ENCODE data around the gene L2HGDH. TPM values are rescaled to one million over a fixed set of nuclear protein-coding genes. Genes with fewer than 3 reads are reported as not detected.
"Not testable (repeated sequence)": the region's sequence is repeated elsewhere in the genome, so short reads cannot be mapped to it uniquely, and the experiment has no call there.

Gene L2HGDH
- total RNA-seq, 4 donors from 2014 or later: 8.9 to 18.2 (median 11.6) TPM

GRCh38 chr14:50319293-50319692 is 7.3 kb upstream of the L2HGDH start:
- no peak for DNase-seq (ENCODE audit: low spot score in 2 of 2)
- intact Hi-C loops (cut with DNase I; ENCODE audit: low total_unique reads): no loop called here
- WGBS, 2 donors: 85 to 92% methylated on average over 1 of the region's 1 CpG
- TF ChIP-seq CTCF (IDR thresholded peaks at IDR 0.05) (no peak), POLR2A (IDR thresholded peaks at IDR 0.05) (no peak)
- no peak overlapping the region for H3K4me3 ChIP-seq (ENCODE audit: low read depth, poor library complexity, severe bottlenecking)

- TF ChIP-seq POLR2A (IDR thresholded peaks at IDR 0.05) (no peak), CTCF (IDR thresholded peaks at IDR 0.05) (no peak)
- no peak overlapping the region for H3K4me3 ChIP-seq (ENCODE audit: low read depth, poor library complexity, severe bottlenecking)
- intact Hi-C loops (cut with DNase I; ENCODE audit: low total_unique reads): no loop called here
- WGBS, 2 donors: 40 to 44% methylated on average over 4 of the region's 4 CpGs
- DNase-seq (ENCODE audit: low spot score in 2 of 2): no peak
These were observed 6.1 kb upstream of the L2HGDH start for GRCh38 chr14:50318031-50318626.

- DNase-seq (ENCODE audit: low spot score in 2 of 2); intact Hi-C loops (cut with DNase I; ENCODE audit: low total_unique reads); H3K4me3 ChIP-seq (ENCODE audit: low read depth, poor library complexity, severe bottlenecking): not testable (repeated sequence)
- WGBS, 2 donors: 95 to 99% methylated on average over 3 of the region's 3 CpGs
These were observed 2.1 kb upstream of the L2HGDH start for GRCh38 chr14:50314098-50314497.

GRCh38 chr14:50312734-50313054 is 665 bp upstream of the L2HGDH start:
- 1 to 3% methylated on average over 18 of the region's 18 CpGs for WGBS, 2 donors
- no peak for TF ChIP-seq CTCF (IDR thresholded peaks at IDR 0.05)
- no peak for TF ChIP-seq POLR2A (IDR thresholded peaks at IDR 0.05)
- H3K4me3 ChIP-seq (ENCODE audit: low read depth, poor library complexity, severe bottlenecking): peak overlapping the region; percentile 59
- intact Hi-C loops (cut with DNase I; ENCODE audit: low total_unique reads): no loop called here
- DNase-seq (ENCODE audit: low spot score in 2 of 2): no peak

- no peak for DNase-seq (ENCODE audit: low spot score in 2 of 2)
- 2% methylated on average over 17 to 18 of the region's 18 CpGs for WGBS, 2 donors
- intact Hi-C loops (cut with DNase I; ENCODE audit: low total_unique reads): no loop called here
- TF ChIP-seq CTCF (IDR thresholded peaks at IDR 0.05): no peak
- TF ChIP-seq POLR2A (IDR thresholded peaks at IDR 0.05): no peak
- H3K4me3 ChIP-seq (ENCODE audit: low read depth, poor library complexity, severe bottlenecking): peak overlapping the region; percentile 59
These were observed 575 bp downstream of the L2HGDH start for GRCh38 chr14:50311337-50311971.

- intact Hi-C loops (cut with DNase I; ENCODE audit: low total_unique reads): no loop called here
- DNase-seq (ENCODE audit: low spot score in 2 of 2): no peak
- WGBS, 2 donors: 95 to 99% methylated on average over 4 of the region's 4 CpGs
- no peak for TF ChIP-seq CTCF (IDR thresholded peaks at IDR 0.05)
- no peak for TF ChIP-seq POLR2A (IDR thresholded peaks at IDR 0.05)
- H3K4me3 ChIP-seq (ENCODE audit: low read depth, poor library complexity, severe bottlenecking): no peak overlapping the region
These were observed 1.6 kb downstream of the L2HGDH start for GRCh38 chr14:50310445-50310844.
